Endometrium (tissue), 2 donors: ENCODE measurements around the gene CASTOR2.
"Not testable (repeated sequence)": the region's sequence is repeated elsewhere in the genome, so short reads cannot be mapped to it uniquely, and the experiment has no call there.

Source experiments
- FAIRE-seq: peaks from 2 replicates; lab custom pipeline; 2012; peaks lifted over from hg19 to GRCh38; lab: Jason Lieb, UNC
- donor health status: control.
- donor health status: control.

The CASTOR2 gene

DNA sequence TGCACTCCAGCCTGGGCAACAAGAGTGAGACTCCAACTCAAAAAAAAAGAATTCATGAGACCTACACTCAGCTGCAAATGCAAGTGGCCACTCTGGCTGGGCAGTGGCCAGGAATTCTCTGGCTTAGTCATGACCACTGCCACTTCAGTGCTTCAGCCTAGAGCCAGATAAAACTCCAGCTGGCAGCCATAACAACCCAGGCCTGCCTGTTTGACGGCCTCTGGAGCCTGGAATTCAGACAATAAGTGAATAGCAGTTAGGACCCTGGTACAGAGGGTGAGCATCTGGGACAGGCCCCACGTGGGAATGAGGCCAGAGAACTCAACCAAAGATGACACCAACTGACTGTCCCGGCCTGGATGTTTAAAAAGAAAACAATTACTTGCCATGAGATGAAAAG, 90.2 kb downstream of the CASTOR2 start:
- FAIRE-seq = peak; percentile 23

DNA sequence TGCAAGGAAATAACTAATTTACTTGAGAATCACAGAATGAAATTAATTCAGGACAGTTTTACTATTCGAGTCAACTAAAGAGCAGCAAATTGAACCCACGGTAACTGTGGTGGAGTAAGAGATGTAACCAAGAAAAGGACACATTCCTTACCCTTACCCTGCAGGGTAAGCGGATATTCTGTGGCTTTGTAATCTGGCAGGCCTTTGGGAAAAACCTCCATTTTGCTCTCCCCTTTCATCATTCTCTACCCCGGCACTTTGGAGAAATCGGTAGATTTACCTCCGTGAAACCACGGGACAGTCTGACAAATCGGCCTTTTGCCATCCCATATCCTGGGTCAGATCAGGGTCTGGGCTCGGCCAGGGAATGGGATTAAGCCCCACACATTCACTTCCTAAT, 90.7 kb downstream of the CASTOR2 start:
- no peak for FAIRE-seq

- peak; percentile 99 for FAIRE-seq
These were observed 91.6 kb downstream of the CASTOR2 start for GRCh38 chr7:75055830-75056772.

- FAIRE-seq = no peak
These were observed 93.9 kb downstream of the CASTOR2 start for GRCh38 chr7:75058406-75058805.

DNA sequence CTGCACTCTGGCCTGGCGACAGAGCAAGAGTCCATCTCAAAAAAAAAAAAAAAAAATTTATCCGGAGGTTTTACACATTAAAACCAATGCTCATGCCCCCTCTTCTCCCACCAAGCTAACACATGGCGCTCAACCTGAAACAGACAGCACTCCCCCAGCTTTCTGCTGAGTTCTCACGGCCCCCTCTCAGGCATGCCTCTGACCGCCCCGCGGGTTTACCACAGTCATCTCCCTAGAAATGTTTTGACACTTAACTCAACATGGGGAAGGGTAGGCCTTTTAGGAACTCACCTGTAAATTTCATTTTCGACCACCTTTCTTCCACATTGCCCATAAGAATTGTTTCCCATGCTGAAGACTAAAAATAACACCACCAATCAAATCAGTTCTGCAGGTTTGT, 99.8 kb downstream of the CASTOR2 start:
- FAIRE-seq = no peak

DNA sequence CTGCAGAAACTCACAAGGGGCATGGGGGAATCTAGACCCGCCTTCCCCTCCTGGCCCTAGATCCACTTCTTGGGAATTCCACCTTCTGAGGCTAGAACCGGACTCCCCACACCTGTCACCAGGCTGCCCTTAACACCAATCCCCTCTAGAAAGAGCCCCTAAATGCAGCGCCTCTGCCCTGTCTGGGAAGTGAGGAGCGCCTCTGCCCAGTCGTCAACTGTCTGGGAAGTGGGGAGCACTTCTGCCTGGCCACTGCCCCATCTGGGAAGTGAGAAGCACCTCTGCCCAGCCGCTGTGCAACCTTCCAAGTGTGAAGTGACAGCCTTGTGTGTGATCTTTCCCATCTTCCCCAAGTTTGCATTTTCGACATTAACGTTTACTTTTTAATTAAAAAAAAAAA, 100.3 kb downstream of the CASTOR2 start:
- no peak for FAIRE-seq

GRCh38 chr7:75066521-75066920, 102.0 kb downstream of the CASTOR2 start:
- FAIRE-seq = no peak

DNA sequence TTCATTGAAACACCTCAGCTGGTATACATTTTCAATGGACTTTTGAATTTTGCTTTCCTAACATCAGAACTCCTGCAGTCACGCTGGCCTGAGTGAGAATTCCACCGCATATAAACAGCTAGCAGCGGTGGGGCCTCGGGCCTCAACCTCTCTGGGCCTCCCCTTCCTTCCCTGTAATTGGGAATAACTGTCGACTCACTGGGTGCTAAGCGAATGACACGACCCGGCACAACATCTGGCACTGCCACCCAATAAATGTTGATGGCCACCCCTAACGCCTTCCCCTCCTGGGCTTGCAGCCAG, 108.4 kb downstream of the CASTOR2 start:
- no peak for FAIRE-seq

DNA sequence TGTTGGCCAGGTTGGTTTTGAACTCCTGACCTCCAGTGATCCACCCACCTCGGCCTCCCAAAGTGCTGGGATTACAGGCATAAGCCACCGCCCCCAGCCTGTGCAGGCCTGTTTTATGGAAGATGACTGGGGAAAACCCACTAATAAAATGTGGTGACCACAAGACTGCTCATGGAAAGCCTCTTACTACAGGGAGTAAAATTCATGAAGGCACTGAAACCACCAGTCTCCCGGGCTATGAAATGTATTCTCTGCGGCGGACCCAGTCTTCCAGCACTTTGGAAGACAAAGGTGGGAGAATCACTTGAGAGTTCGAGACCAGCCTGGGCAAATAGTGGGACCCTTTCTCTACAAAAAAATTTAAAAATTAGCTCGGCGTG, 109.7 kb downstream of the CASTOR2 start:
- not testable (repeated sequence) for FAIRE-seq
